ENCODE results near the gene RARRES1. TPM values are rescaled to one million over a fixed set of nuclear protein-coding genes. Genes with fewer than 3 reads are reported as not detected.

Gene RARRES1
- total RNA-seq, 1 experiment from 2014 or later: 0.20 TPM

- peaks cover 3 to 7% of the 10 kb centered on the region in 2 experiments; a peak in 1 of 4 replicates for H3K9me3 ChIP-seq (ENCODE audit: control insufficient read depth in 1 of 2, insufficient read depth in 1 of 2, low read depth in 1 of 2, low read length in 2 of 2)
- TF ChIP-seq JUND (IDR thresholded peaks at IDR 0.05) (no peak), CTCF (IDR thresholded peaks at IDR 0.05 in 2 of 3, conservative IDR thresholded peaks at IDR 0.05 in 1 of 3; ENCODE audit: borderline replicate concordance in 1 of 3, insufficient read depth in 1 of 3, low read depth in 2 of 3, low read length in 2 of 3) (no peak), ZNF274 (IDR thresholded peaks at IDR 0.05; ENCODE audit: low read depth, low read length) (no peak), ZFX (IDR thresholded peaks at IDR 0.05) (no peak), CBX3 (IDR thresholded peaks at IDR 0.05; ENCODE audit: low read depth) (no peak), SIN3A (IDR thresholded peaks at IDR 0.05; ENCODE audit: low read depth) (no peak), ATF3 (IDR thresholded peaks at IDR 0.05) (no peak), POLR2A (IDR thresholded peaks at IDR 0.05; ENCODE audit: borderline replicate concordance, extremely low read depth, insufficient read depth, insufficient read length) (no peak), ELF1 (IDR thresholded peaks at IDR 0.05; ENCODE audit: borderline replicate concordance, low read depth) (no peak), MAX (IDR thresholded peaks at IDR 0.05) (no peak), EGR1 (IDR thresholded peaks at IDR 0.05; ENCODE audit: low read depth) (no peak), SP1 (IDR thresholded peaks at IDR 0.05; ENCODE audit: low read depth) (no peak), REST (IDR thresholded peaks at IDR 0.05; ENCODE audit: low read depth) (no peak)
- TF ChIP-seq, protein P1, sequence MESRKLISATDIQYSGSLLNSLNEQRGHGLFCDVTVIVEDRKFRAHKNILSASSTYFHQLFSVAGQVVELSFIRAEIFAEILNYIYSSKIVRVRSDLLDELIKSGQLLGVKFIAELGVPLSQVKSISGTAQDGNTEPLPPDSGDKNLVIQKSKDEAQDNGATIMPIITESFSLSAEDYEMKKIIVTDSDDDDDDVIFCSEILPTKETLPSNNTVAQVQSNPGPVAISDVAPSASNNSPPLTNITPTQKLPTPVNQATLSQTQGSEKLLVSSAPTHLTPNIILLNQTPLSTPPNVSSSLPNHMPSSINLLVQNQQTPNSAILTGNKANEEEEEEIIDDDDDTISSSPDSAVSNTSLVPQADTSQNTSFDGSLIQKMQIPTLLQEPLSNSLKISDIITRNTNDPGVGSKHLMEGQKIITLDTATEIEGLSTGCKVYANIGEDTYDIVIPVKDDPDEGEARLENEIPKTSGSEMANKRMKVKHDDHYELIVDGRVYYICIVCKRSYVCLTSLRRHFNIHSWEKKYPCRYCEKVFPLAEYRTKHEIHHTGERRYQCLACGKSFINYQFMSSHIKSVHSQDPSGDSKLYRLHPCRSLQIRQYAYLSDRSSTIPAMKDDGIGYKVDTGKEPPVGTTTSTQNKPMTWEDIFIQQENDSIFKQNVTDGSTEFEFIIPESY (IDR thresholded peaks at IDR 0.05; ENCODE audit: extremely low read depth, insufficient replicate concordance, low read length): no peak
- no peaks in the 10 kb centered on the region for H3K79me2 ChIP-seq (ENCODE audit: insufficient read depth, low read length)
- no peak overlapping the region for H2AFZ ChIP-seq (ENCODE audit: low read depth, low read length, poor library complexity, severe bottlenecking)
- no TSS peak for BruUV-seq (replicated peaks)
- no peak overlapping the region for H3K27ac ChIP-seq (ENCODE audit: low read depth, low read length)
- H3K27me3 ChIP-seq (ENCODE audit: insufficient read depth, low read length): no peaks in the 10 kb centered on the region
- no peaks in the 10 kb centered on the region for H3K9me2 ChIP-seq (ENCODE audit: insufficient read depth)
- H4K20me1 ChIP-seq (ENCODE audit: insufficient read depth): no peaks in the 10 kb centered on the region
- H3K36me3 ChIP-seq (ENCODE audit: control insufficient read depth in 1 of 2, insufficient read depth in 2 of 2, low read length in 2 of 2): no peaks in the 10 kb centered on the region
- DNase-seq (ENCODE audit: low read depth, low spot score) (no peak), ATAC-seq (no peak)
- H3K4me3 ChIP-seq (replicated peaks in 1 of 2; ENCODE audit: low read depth in 1 of 2, low read length in 2 of 2): no peak overlapping the region
- intact Hi-C loops (cut with micrococcal nuclease): no loop called here
- ChIA-PET CTCF (no interaction called here), RAD21 (ENCODE audit: low non-redundant PET in 1 of 2, low total read pairs in 2 of 2, uncharacterized antibody in 2 of 2, unreplicated experiment in 2 of 2) (no interaction called here), POLR2A (no interaction called here)
- H3K4me1 ChIP-seq (ENCODE audit: control insufficient read depth in 1 of 2, insufficient read depth in 2 of 2, low read length in 2 of 2): no peaks in the 10 kb centered on the region
- H3K9ac ChIP-seq (ENCODE audit: low read length): no peak overlapping the region
- no peak overlapping the region for H3K4me2 ChIP-seq (ENCODE audit: low read length)
Observed at GRCh38 chr3:158738653-158739052, 6.4 kb upstream of the RARRES1 start.

Data from HCT116 (cell line).